Measurements from ENCODE around the gene SRRM4.
"Not testable (repeated sequence)": the region's sequence is repeated elsewhere in the genome, so short reads cannot be mapped to it uniquely, and the experiment has no call there.

SRRM4 gene

GRCh38 chr12:119072440-119072839, 91.1 kb downstream of the SRRM4 start:
- FAIRE-seq, result no peak

- no peak for FAIRE-seq
Observed at GRCh38 chr12:119075222-119075787, 94.0 kb downstream of the SRRM4 start.

GRCh38 chr12:119075918-119076317, 94.6 kb downstream of the SRRM4 start:
- FAIRE-seq, result no peak

- FAIRE-seq, result no peak
Observed at GRCh38 chr12:119079530-119079929, 98.2 kb downstream of the SRRM4 start.

GRCh38 chr12:119082016-119082415, 100.7 kb downstream of the SRRM4 start:
- FAIRE-seq, result no peak

GRCh38 chr12:119082496-119082895, 101.2 kb downstream of the SRRM4 start:
- FAIRE-seq, result no peak

GRCh38 chr12:119088685-119089379, 107.5 kb downstream of the SRRM4 start:
- FAIRE-seq, result no peak

- FAIRE-seq, result no peak
Observed at GRCh38 chr12:119089380-119090013, 108.2 kb downstream of the SRRM4 start.

GRCh38 chr12:119090276-119090675, 108.9 kb downstream of the SRRM4 start:
- FAIRE-seq, result no peak

- no peak for FAIRE-seq
Observed at GRCh38 chr12:119090865-119091264, 109.5 kb downstream of the SRRM4 start.

GRCh38 chr12:119096429-119097202, 115.3 kb downstream of the SRRM4 start:
- no peak for FAIRE-seq

GRCh38 chr12:119100933-119101332, 119.6 kb downstream of the SRRM4 start:
- FAIRE-seq, result no peak

GRCh38 chr12:119102274-119102673, 120.9 kb downstream of the SRRM4 start:
- FAIRE-seq, result no peak

- FAIRE-seq, result no peak
Observed at GRCh38 chr12:119102714-119103113, 121.4 kb downstream of the SRRM4 start.

GRCh38 chr12:119104969-119105368, 123.6 kb downstream of the SRRM4 start:
- FAIRE-seq, result not testable (repeated sequence)

- no peak for FAIRE-seq
Observed at GRCh38 chr12:119113496-119113986, 132.2 kb downstream of the SRRM4 start.

GRCh38 chr12:119114294-119114693, 133.0 kb downstream of the SRRM4 start:
- FAIRE-seq, result no peak

GRCh38 chr12:119115296-119115905, 134.1 kb downstream of the SRRM4 start:
- no peak for FAIRE-seq

- no peak for FAIRE-seq
Observed at GRCh38 chr12:119117936-119118335, 136.6 kb downstream of the SRRM4 start.

- FAIRE-seq, result no peak
Observed at GRCh38 chr12:119118625-119119024, 137.3 kb downstream of the SRRM4 start.

GRCh38 chr12:119122047-119122446, 140.7 kb downstream of the SRRM4 start:
- no peak for FAIRE-seq

- no peak for FAIRE-seq
Observed at GRCh38 chr12:119122751-119123150, 141.4 kb downstream of the SRRM4 start.

- no peak for FAIRE-seq
Observed at GRCh38 chr12:119128527-119128926, 147.2 kb downstream of the SRRM4 start.

All from TTC549 (cell line).